A549 (cell line): ENCODE measurements around the gene BSND. TPM values are rescaled to one million over a fixed set of nuclear protein-coding genes. Genes with fewer than 3 reads are reported as not detected.

Experiments used
- ATAC-seq, 2 experiments: fragments of 200-7000 bp in 1 of 2; fragments of >200 bp in 1 of 2; cut with Nextera tagmentation in 1 of 2; cut with Tn5 transposase in 1 of 2; 3 replicates each; pipeline versions ENCODE4 v1.8.0 to v1.9.1; 2018 to 2020; ENCODE audit warnings: mild to moderate bottlenecking in 1 of 2, moderate library complexity in 1 of 2
- CTCF ChIA-PET: fragments of 300-600 bp; sonication (Branson Sonifier 250); formaldehyde crosslinking; extraction: SDS; loops from one replicate; lab custom pipeline; 2021; ENCODE audit warnings: antibody characterized with exemption, inconsistent platforms; lab: Yijun Ruan, JAX
- POLR2A ChIA-PET: fragments of 350-600 bp; formaldehyde crosslinking; extraction: SDS; loops from one replicate; lab custom pipeline; 2021; ENCODE audit warnings: antibody characterized with exemption, inconsistent platforms; lab: Yijun Ruan, JAX
- DNase-seq, 2 experiments: peaks; one replicate each; pipeline versions ENCODE4 v3.0.0 to v3.0.0-alpha.2; 2011 to 2016; ENCODE audit warnings: low read depth in 1 of 2, low spot score in 1 of 2
- FAIRE-seq: peaks from 2 replicates; lab custom pipeline; 2011; peaks lifted over from hg19 to GRCh38; lab: Jason Lieb, UNC
- H3K27ac ChIP-seq, 2 experiments: fragments of >200 bp; sonication (Bioruptor Twin); formaldehyde crosslinking; 3 replicates each; pipeline ENCODE4 v1.5.1; 2016 to 2017
- H3K4me1 ChIP-seq: fragments of >200 bp; sonication (Bioruptor Twin); formaldehyde crosslinking; 3 replicates; pipeline ENCODE4 v1.6.1; 2016
- H3K4me2 ChIP-seq: fragments of >200 bp; sonication (Bioruptor Twin); formaldehyde crosslinking; 3 replicates; pipeline ENCODE4 v1.6.1; 2016
- H3K4me3 ChIP-seq: fragments of >200 bp; sonication (Bioruptor Twin); formaldehyde crosslinking; 3 replicates; pipeline ENCODE4 v1.5.1; 2016
- H3K9me3 ChIP-seq: fragments of >200 bp; sonication (Bioruptor Twin); formaldehyde crosslinking; 3 replicates; pipeline ENCODE4 v1.6.1; 2016
- CBX2 ChIP-seq: fragments of 200-600 bp; sonication (generic); IDR thresholded peaks from 2 replicates; pipeline ENCODE4 v1.6.1; 2016; ENCODE audit warnings: low read depth, mild to moderate bottlenecking, borderline replicate concordance
- E2F6 ChIP-seq: IDR thresholded peaks from 2 replicates; pipeline ENCODE4 v1.6.1; 2012; ENCODE audit warnings: low read depth, borderline replicate concordance
- EHMT2 ChIP-seq: fragments of 200-600 bp; sonication (generic); IDR thresholded peaks from 2 replicates; pipeline ENCODE4 v1.6.1; 2016; ENCODE audit warnings: antibody characterized with exemption, low read depth, mild to moderate bottlenecking, moderate library complexity
- ELK1 ChIP-seq: fragments of 150-350 bp; IDR thresholded peaks from 2 replicates; pipeline ENCODE4 v1.6.1; 2014; ENCODE audit warnings: low read depth, mild to moderate bottlenecking, low read length
- ESRRA ChIP-seq: fragments of 150-350 bp; IDR thresholded peaks from 2 replicates; pipeline ENCODE4 v1.6.1; 2014; ENCODE audit warnings: mild to moderate bottlenecking, low read length, borderline replicate concordance
- FOSL2 ChIP-seq, 2 experiments: fragments of 450-650 bp in 1 of 2; fragments of >200 bp in 1 of 2; sonication (Bioruptor Twin) in 1 of 2; formaldehyde crosslinking; IDR thresholded peaks; 2 replicates each; pipeline versions ENCODE4 v1.5.0 to v1.6.1; 2016 to 2020; ENCODE audit warnings: mild to moderate bottlenecking in 1 of 2, moderate library complexity in 1 of 2
- FOXS1 ChIP-seq: fragments of 250-450 bp; sonication (Bioruptor Pico); IDR thresholded peaks from 2 replicates; pipeline ENCODE4 v1.5.0; 2020; ENCODE audit warnings: mild to moderate bottlenecking, moderate library complexity
- GATA3 ChIP-seq: IDR thresholded peaks from 2 replicates; pipeline ENCODE4 v1.6.1; 2012; ENCODE audit warnings: borderline replicate concordance
- HOXB13 ChIP-seq: fragments of 250-450 bp; sonication (Bioruptor Pico); IDR thresholded peaks from 2 replicates; pipeline ENCODE4 v1.5.0; 2020; ENCODE audit warnings: low read depth, mild to moderate bottlenecking, moderate library complexity
- HOXB5 ChIP-seq: fragments of 250-450 bp; sonication (Bioruptor Pico); IDR thresholded peaks from 2 replicates; pipeline ENCODE4 v1.5.0; 2020; ENCODE audit warnings: mild to moderate bottlenecking, moderate library complexity
- JUNB ChIP-seq: fragments of >200 bp; sonication (Bioruptor Twin); formaldehyde crosslinking; IDR thresholded peaks from 2 replicates; pipeline ENCODE4 v1.6.1; 2016
- KDM5A ChIP-seq: fragments of 200-600 bp; sonication (generic); IDR thresholded peaks from 2 replicates; pipeline ENCODE4 v1.6.1; 2016; ENCODE audit warnings: antibody characterized with exemption, mild to moderate bottlenecking
- MYC ChIP-seq: IDR thresholded peaks from 2 replicates; pipeline ENCODE4 v1.6.1; 2012; ENCODE audit warnings: mild to moderate bottlenecking, inconsistent platforms, low read length, improper control_type of control experiment, borderline replicate concordance
- NFE2L2 ChIP-seq: fragments of 150-350 bp; conservative IDR thresholded peaks from 2 replicates; pipeline ENCODE4 v1.6.1; 2014; ENCODE audit warnings: low read length
- POLR2AphosphoS2 ChIP-seq: conservative IDR thresholded peaks from 2 replicates; pipeline ENCODE4 v1.6.1; 2012; ENCODE audit warnings: low read length, improper control_type of control experiment, inconsistent platforms
- RARB ChIP-seq: fragments of 250-450 bp; sonication (Bioruptor Pico); IDR thresholded peaks from 2 replicates; pipeline ENCODE4 v1.8.0; 2021; ENCODE audit warnings: mild to moderate bottlenecking, moderate library complexity
- REST ChIP-seq: fragments of 200-600 bp; sonication (generic); IDR thresholded peaks from 2 replicates; pipeline ENCODE4 v1.6.1; 2016; ENCODE audit warnings: antibody characterized with exemption, mild to moderate bottlenecking, moderate library complexity
- RNF2 ChIP-seq: fragments of 200-600 bp; sonication (generic); IDR thresholded peaks from 2 replicates; pipeline ENCODE4 v1.6.1; 2016; ENCODE audit warnings: low read depth, mild to moderate bottlenecking, antibody characterized with exemption, moderate library complexity, borderline replicate concordance
- SMC3 ChIP-seq: fragments of >200 bp; sonication (Bioruptor Twin); formaldehyde crosslinking; IDR thresholded peaks from 3 replicates; pipeline ENCODE4 v1.6.1; 2018; ENCODE audit warnings: inconsistent platforms
- TP53 ChIP-seq: fragments of 250-450 bp; sonication (Bioruptor Pico); IDR thresholded peaks from 2 replicates; pipeline ENCODE4 v1.5.0; 2021; ENCODE audit warnings: mild to moderate bottlenecking, moderate library complexity
- ZC3H11A ChIP-seq: fragments of 450-650 bp; IDR thresholded peaks from 2 replicates; pipeline ENCODE4 v1.6.1; 2014; ENCODE audit warnings: antibody characterized with exemption, mild to moderate bottlenecking
- ZFP36 ChIP-seq: fragments of 450-650 bp; IDR thresholded peaks from 2 replicates; pipeline ENCODE4 v1.6.1; 2014; ENCODE audit warnings: borderline replicate concordance; ENCODE audit not compliant: partially characterized antibody
- WGBS: methylation state at CpG from one replicate; pipeline ENCODE4 v1.1.6; 2017; ENCODE audit errors: missing lambda C conversion rate; 5-methylcytosine and 5-hydroxymethylcytosine counted together
- polyA plus RNA-seq, 4 experiments: library from polyadenylated mRNA; depleted of rRNA in 3 of 4; stranded (reverse); fragments of >200 nt; fragmentation: RNase III in 1 of 4; extraction: RNeasy Plus Mini Kit Qiagen cat#74134 plus additional on column Dnase treatment in 1 of 4; gene quantifications; 2 replicates in 3 of 4; 3 replicates in 1 of 4; pipeline ENCODE4 v1.2.3, GENCODE V29; 2011 to 2017

The BSND gene
- polyA plus RNA-seq, 2 of the 4 experiments (the other 2 are of a cell fraction), result not detected

- Histone ChIP-seq H3K27ac (no peak overlapping the region), H3K9me3 (no peaks in the 10 kb centered on the region), H3K4me1 (peaks cover 6% of the 10 kb centered on the region; the same call in 2 of the 3 replicates)
- FAIRE-seq, result no peak
- no peak for DNase-seq
- CTCF ChIA-PET, result interaction anchor here (0.6 kb wide), 1 partner anchor 1491 kb away, joined by 3 read pairs; no protein-coding TSS in a partner anchor
- TF ChIP-seq EHMT2, result no peak
- no peak for TF ChIP-seq HOXB13 (CRISPR knock-in tag)
- no peak for TF ChIP-seq ZC3H11A
- TF ChIP-seq HOXB5 (CRISPR knock-in tag), result no peak
- no peak for TF ChIP-seq SMC3
- TF ChIP-seq CBX2, result no peak
- TF ChIP-seq KDM5A, result no peak
- TF ChIP-seq RARB (CRISPR knock-in tag), result no peak
- no peak for TF ChIP-seq ZFP36
- no peak for TF ChIP-seq FOXS1 (CRISPR knock-in tag)
- no peak for TF ChIP-seq TP53 (CRISPR knock-in tag)
- no peak for TF ChIP-seq MYC
- no peak for TF ChIP-seq GATA3
- TF ChIP-seq ELK1, result no peak
- no peak for TF ChIP-seq NFE2L2
- TF ChIP-seq E2F6, result no peak
- no peak for TF ChIP-seq REST
- TF ChIP-seq RNF2, result no peak
- TF ChIP-seq ESRRA, result no peak
- TF ChIP-seq, all 56 proteins: peak for 0
- Histone ChIP-seq H3K4me2 (no peak overlapping the region), H3K4me3 (no peak overlapping the region)
- 92% methylated on average over 10 of the region's 10 CpGs for WGBS
- POLR2A ChIA-PET, result no interaction called here
- no peak for ATAC-seq
Measured at GRCh38 chr1:55045430-55045829, 46.7 kb downstream of the BSND start.

GRCh38 chr1:55046871-55047270 lies 48.1 kb downstream of the BSND start:
- CTCF ChIA-PET, result interaction anchor here (2.9 kb wide), 1 partner anchor 12 kb away, joined by 8 read pairs; no protein-coding TSS in a partner anchor
- H3K9me3 ChIP-seq, result no peaks in the 10 kb centered on the region
- H3K4me1 ChIP-seq, result no peaks in the 10 kb centered on the region
- H3K4me3 ChIP-seq, result no peak overlapping the region
- WGBS, result 71% methylated on average over 4 of the region's 4 CpGs
- H3K27ac ChIP-seq, result no peak overlapping the region
- no peak overlapping the region for H3K4me2 ChIP-seq
- POLR2A ChIA-PET, result no interaction called here
- FAIRE-seq (no peak), ATAC-seq (no peak), DNase-seq (no peak)
- no peak for TF ChIP-seq POLR2AphosphoS2
- TF ChIP-seq JUNB, result no peak
- no peak for TF ChIP-seq GATA3
- TF ChIP-seq FOSL2 (IDR thresholded peaks at IDR 0.05), result no peak
- no peak for TF ChIP-seq FOSL2 (CRISPR knock-in tag; IDR thresholded peaks at IDR 0.05)
- TF ChIP-seq ZC3H11A, result no peak
- TF ChIP-seq HOXB5 (CRISPR knock-in tag), result no peak
